A549 treated with Hydrocortisone at 1 μM for 4 hours (cell line): ENCODE data around the gene SFTPA2. TPM values are rescaled to one million over a fixed set of nuclear protein-coding genes. Genes with fewer than 3 reads are reported as not detected.

ENCODE experiments used
- total RNA-seq: library from RNA; stranded (reverse); fragments of 200-300 nt; extraction: Qiagen RNA extraction; gene quantifications from 5 replicates; pipeline ENCODE4 v1.2.3, GENCODE V29; 2022

Gene SFTPA2
- total RNA-seq = not detected in 5 replicates

DNA sequence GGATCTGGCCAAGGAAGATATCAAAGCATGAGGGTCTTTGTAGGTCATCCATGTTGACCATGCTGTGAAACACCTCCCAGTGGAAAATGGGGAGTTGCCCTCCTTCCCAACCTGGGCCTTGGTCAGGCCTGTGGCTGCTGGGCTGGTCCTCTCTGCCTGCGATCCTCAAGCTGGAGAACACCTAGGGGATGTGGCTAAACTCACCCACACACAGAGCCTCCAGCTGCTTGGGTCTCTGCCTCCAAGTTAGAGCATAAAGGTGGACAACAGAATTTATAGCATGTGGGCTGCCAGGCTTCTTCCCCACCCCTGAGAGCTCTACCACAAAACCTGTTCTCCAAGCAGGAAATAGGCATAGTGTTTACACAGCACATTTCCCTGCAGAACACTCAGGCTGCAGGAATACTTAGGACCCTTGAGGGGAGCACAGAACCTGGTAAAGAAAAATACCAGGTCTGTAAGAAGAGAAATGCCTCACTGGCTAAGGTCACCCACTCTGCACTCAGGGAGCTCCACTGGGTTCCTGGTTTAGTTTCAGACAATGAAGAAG, at the start of gene SFTPA2:
SFTPA2 (minus strand) TSS at position 248 of the 550 bp plus-strand sequence. CDS start 924 bp downstream, outside the sequence.

GRCh38 chr10:79511891-79512583, 48.2 kb downstream of the SFTPA2 start, which contains the start of gene EIF5AL1:
Gene EIF5AL1, plus strand, starts transcription at chr10:79512533. Its CDS starts 117 bp downstream, at chr10:79512650.

Other genes starting within 250 kb of the SFTPA2 start
- 126 to 169 TPM (median 128 TPM) in 5 replicates for gene PPIF, start 212.9 kb downstream of the SFTPA2 start, total RNA-seq
- gene ZCCHC24, start 114.8 kb downstream of the SFTPA2 start, total RNA-seq = 2.6 to 4.0 TPM (median 3.6 TPM) in 5 replicates
- gene EIF5AL1, start 47.9 kb downstream of the SFTPA2 start, total RNA-seq = 1.9 to 3.4 TPM (median 2.3 TPM) in 5 replicates
- gene SFTPA1, start 50.5 kb upstream of the SFTPA2 start, total RNA-seq = not detected in 5 replicates
- 0.17 to 0.52 TPM (median 0.36 TPM) in 5 replicates for gene NUTM2B, start 142.8 kb upstream of the SFTPA2 start, total RNA-seq